ENCODE results near the gene CCDC93. TPM values are rescaled to one million over a fixed set of nuclear protein-coding genes. Genes with fewer than 3 reads are reported as not detected.
A peak's percentile ranks its signal among the peaks of the same experiment; 100 is the strongest.

The CCDC93 gene
- total RNA-seq, 1 experiment from 2014 or later = 27.2 TPM

DNA sequence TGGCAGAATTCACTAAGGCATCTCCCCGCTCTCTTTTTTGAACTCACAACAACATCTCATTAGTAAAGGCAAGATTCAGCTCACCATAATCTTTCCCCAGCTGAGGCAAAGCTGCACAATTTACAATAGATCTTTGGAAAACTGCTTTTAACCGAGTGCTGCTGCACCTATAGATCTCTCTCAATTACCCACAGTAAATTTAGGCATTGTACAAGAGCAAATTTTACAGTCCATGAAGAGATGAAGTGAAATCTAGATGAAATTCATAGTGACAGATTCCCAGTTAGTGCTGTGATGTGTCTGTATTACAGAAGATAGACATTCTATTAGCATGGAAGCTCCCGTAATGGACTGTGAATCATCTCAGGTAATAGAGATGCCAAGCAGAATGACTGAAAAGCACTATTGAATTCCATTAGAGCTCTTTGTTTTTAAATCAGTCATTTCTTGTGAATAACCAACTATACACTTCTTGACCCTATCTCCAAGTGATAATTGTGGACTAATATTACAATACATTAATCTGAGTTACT is 38.0 kb upstream of the CCDC93 start:
- Histone ChIP-seq H3K9me3 (ENCODE audit: low read depth, low read length, poor library complexity, severe bottlenecking) (no peaks in the 10 kb centered on the region), H3K4me3 (ENCODE audit: low read depth, low read length, poor library complexity, severe bottlenecking) (no peak overlapping the region), H3K27me3 (replicated peaks; ENCODE audit: insufficient read depth, low read depth, low read length, poor library complexity) (no peaks in the 10 kb centered on the region), H3K36me3 (ENCODE audit: insufficient read depth, low read length, poor library complexity, severe bottlenecking) (no peaks in the 10 kb centered on the region), H3K4me1 (ENCODE audit: insufficient read depth, low read length, poor library complexity, severe bottlenecking) (peaks cover 19% of the 10 kb centered on the region), H3K27ac (ENCODE audit: low read depth, low read length, poor library complexity, severe bottlenecking) (no peak overlapping the region)
- BruUV-seq (replicated peaks) = no TSS peak
- intact Hi-C loops (cut with micrococcal nuclease; ENCODE audit: unreplicated experiment) = no loop called here
- CTCF ChIA-PET = no interaction called here
- POLR2A ChIA-PET (ENCODE audit: low non-redundant PET) = interaction anchor here (0.6 kb wide), 1 partner anchor 49 kb away, joined by 3 read pairs; no protein-coding TSS in a partner anchor
- no peak for DNase-seq (ENCODE audit: low spot score)
- TF ChIP-seq, protein P1, sequence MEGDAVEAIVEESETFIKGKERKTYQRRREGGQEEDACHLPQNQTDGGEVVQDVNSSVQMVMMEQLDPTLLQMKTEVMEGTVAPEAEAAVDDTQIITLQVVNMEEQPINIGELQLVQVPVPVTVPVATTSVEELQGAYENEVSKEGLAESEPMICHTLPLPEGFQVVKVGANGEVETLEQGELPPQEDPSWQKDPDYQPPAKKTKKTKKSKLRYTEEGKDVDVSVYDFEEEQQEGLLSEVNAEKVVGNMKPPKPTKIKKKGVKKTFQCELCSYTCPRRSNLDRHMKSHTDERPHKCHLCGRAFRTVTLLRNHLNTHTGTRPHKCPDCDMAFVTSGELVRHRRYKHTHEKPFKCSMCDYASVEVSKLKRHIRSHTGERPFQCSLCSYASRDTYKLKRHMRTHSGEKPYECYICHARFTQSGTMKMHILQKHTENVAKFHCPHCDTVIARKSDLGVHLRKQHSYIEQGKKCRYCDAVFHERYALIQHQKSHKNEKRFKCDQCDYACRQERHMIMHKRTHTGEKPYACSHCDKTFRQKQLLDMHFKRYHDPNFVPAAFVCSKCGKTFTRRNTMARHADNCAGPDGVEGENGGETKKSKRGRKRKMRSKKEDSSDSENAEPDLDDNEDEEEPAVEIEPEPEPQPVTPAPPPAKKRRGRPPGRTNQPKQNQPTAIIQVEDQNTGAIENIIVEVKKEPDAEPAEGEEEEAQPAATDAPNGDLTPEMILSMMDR (conservative IDR thresholded peaks at IDR 0.05; ENCODE audit: low read depth, low read length) = no peak
- TF ChIP-seq EZH2 (IDR thresholded peaks at IDR 0.05; ENCODE audit: borderline replicate concordance, low read depth, low read length, poor library complexity, severe bottlenecking) = no peak

DNA sequence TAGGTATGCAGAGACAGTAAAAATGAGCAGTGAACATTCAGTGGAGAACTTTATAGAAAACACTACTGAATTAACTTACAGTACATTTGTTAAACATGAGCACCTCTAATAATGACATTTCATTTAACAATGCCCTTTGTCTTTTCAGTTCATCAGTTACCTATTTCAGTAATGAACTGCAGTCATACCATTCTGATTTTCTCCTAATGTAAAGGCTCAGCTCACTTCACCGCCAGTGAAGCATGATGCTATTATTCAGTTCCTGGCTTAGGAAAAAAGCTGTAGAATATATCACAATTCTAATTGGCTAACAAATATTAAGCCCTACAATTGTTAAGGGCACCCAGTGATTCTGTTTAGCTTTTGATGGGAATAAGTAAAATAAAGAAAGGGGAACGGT is 37.1 kb upstream of the CCDC93 start:
- H3K27ac ChIP-seq (ENCODE audit: low read depth, low read length, poor library complexity, severe bottlenecking) = no peak overlapping the region
- POLR2A ChIA-PET (ENCODE audit: low non-redundant PET) = interaction anchor here (0.6 kb wide), 1 partner anchor 48 kb away, joined by 3 read pairs; no protein-coding TSS in a partner anchor
- BruUV-seq (replicated peaks) = no TSS peak
- H3K36me3 ChIP-seq (ENCODE audit: insufficient read depth, low read length, poor library complexity, severe bottlenecking) = no peaks in the 10 kb centered on the region
- H3K9me3 ChIP-seq (ENCODE audit: low read depth, low read length, poor library complexity, severe bottlenecking) = no peaks in the 10 kb centered on the region
- peaks cover 21% of the 10 kb centered on the region for H3K4me1 ChIP-seq (ENCODE audit: insufficient read depth, low read length, poor library complexity, severe bottlenecking)
- DNase-seq (ENCODE audit: low spot score) = no peak
- H3K27me3 ChIP-seq (replicated peaks; ENCODE audit: insufficient read depth, low read depth, low read length, poor library complexity) = no peaks in the 10 kb centered on the region
- CTCF ChIA-PET = interaction anchor here (0.6 kb wide), 1 partner anchor 16 kb away, joined by 3 read pairs; no protein-coding TSS in a partner anchor
- H3K4me3 ChIP-seq (ENCODE audit: low read depth, low read length, poor library complexity, severe bottlenecking) = no peak overlapping the region
- intact Hi-C loops (cut with micrococcal nuclease; ENCODE audit: unreplicated experiment) = no loop called here
- TF ChIP-seq, protein P1 (conservative IDR thresholded peaks at IDR 0.05; ENCODE audit: low read depth, low read length) = no peak
- TF ChIP-seq EZH2 (IDR thresholded peaks at IDR 0.05; ENCODE audit: borderline replicate concordance, low read depth, low read length, poor library complexity, severe bottlenecking) = no peak

DNA sequence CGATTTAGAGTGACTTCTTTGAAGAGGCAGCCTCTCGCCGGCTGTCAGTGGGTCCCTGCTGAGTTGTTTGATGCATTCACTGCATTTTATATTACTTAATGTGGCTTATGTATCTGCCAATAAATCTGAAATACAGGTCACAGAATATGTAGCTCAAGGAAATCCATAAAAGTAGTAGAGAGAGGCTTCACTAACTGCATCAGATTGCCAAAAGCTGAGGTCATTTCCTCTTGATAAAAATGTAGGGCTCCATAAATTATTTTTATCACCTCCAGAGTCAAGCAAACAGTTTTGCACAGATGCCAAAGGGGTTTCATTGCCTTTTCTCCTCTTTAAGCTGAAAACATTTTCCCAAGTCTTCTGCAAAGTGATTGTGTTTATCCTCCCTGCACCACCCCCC is 36.5 kb upstream of the CCDC93 start:
- H3K4me3 ChIP-seq (ENCODE audit: low read depth, low read length, poor library complexity, severe bottlenecking) = no peak overlapping the region
- H3K4me1 ChIP-seq (ENCODE audit: insufficient read depth, low read length, poor library complexity, severe bottlenecking) = peaks cover 21% of the 10 kb centered on the region
- TF ChIP-seq, protein P1 (conservative IDR thresholded peaks at IDR 0.05; ENCODE audit: low read depth, low read length) = no peak
- no peak for TF ChIP-seq EZH2 (IDR thresholded peaks at IDR 0.05; ENCODE audit: borderline replicate concordance, low read depth, low read length, poor library complexity, severe bottlenecking)
- ChIA-PET CTCF (interaction anchor here (0.6 kb wide), 1 partner anchor 15 kb away, joined by 3 read pairs; no protein-coding TSS in a partner anchor), POLR2A (ENCODE audit: low non-redundant PET) (no interaction called here)
- H3K27ac ChIP-seq (ENCODE audit: low read depth, low read length, poor library complexity, severe bottlenecking) = no peak overlapping the region
- H3K27me3 ChIP-seq (replicated peaks; ENCODE audit: insufficient read depth, low read depth, low read length, poor library complexity) = no peaks in the 10 kb centered on the region
- intact Hi-C loops (cut with micrococcal nuclease; ENCODE audit: unreplicated experiment) = no loop called here
- DNase-seq (ENCODE audit: low spot score) = peak; percentile 72
- H3K9me3 ChIP-seq (ENCODE audit: low read depth, low read length, poor library complexity, severe bottlenecking) = no peaks in the 10 kb centered on the region
- BruUV-seq (replicated peaks) = no TSS peak
- no peaks in the 10 kb centered on the region for H3K36me3 ChIP-seq (ENCODE audit: insufficient read depth, low read length, poor library complexity, severe bottlenecking)

Measured in A673 (cell line).